Stimulated activated CD8-positive, alpha-beta memory T cell treated with anti-CD3 and anti-CD28 coated beads, Interleukin-12 subunit alpha, Interleukin-12 subunit beta, amount 100 ng/mL, for 24 hours (primary cell): ENCODE data around the gene C17orf114.

Experiments
- DNase-seq: peaks from one replicate; pipeline ENCODE4 v3.0.0-alpha.2; 2020; ENCODE audit errors: extremely low read depth

Gene C17orf114

DNA sequence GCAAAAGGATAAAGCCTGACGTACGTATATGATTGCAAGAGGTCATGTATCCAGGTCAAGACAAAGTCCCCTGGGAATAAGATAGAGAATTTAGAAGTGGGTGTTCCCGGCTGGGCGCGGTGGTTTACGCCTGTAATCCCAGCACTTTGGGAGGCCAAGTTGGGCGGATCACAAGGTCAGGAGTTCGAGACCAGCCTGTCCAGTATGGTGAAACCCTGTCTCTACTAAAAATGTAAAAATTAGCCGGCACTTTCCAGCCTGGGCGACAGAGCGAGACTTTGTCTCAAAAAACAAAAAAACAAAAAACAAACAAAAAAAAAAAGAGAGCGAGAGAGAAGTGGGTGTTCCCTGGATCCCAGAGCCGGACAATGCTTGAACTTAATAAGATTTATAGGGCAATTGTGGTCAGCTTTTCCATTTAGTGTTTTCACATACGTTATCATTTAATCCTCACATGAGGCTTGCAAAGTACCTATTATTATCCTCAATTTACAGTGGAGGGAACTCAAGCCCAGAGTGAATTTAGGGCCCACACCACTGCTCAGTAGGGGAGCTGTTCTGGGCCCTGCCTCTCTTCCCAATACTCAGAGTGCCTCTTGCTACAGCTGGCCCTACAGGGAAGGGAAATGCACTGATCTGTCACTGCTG lies 13.8 kb downstream of the C17orf114 start:
- no peak for DNase-seq

DNA sequence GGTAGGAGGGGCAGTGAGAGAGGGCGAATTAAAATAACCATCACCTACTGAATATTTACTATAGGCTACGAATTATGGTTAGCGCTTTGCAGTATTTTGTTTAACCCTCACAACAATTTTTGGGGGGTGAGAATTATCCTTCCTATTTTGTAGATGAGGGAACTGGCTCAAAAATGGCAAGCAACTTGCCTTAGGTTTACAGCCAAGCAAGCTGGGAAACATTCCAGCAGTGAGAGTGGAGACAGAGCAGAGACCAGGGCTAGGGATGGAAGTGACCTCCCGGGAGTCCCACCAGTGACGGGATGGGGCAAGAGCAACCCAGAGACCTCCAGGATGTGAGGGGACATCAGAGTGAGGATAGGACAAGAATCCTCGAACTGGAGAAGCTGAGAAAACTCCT lies 15.6 kb downstream of the C17orf114 start:
- DNase-seq: no peak

DNA sequence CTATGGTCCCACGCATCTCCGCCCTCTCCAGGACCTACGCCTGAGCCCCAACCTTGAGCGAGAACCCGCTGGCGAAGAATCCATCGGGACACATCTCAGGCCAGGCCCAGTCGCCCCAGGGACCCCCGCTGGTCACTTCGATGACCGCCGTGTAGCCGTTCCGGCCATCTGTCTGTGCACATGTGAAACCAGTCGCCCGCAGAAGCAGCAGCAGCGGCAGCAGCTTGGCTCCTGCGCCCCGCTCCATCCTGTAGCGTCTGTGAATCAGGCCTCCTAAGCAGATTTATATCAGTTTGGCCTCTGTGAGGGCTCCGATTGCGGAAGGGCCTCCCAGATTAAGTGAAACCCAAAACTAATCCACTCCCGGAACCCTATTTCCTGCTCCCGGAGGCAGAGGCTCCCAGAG lies 16.0 kb downstream of the C17orf114 start, which contains the start of gene VMO1:
TSS of gene VMO1 (minus strand) at position 259 of the 406 bp plus-strand sequence. CDS start at position 247, 12 bp downstream.
- no peak for DNase-seq

DNA sequence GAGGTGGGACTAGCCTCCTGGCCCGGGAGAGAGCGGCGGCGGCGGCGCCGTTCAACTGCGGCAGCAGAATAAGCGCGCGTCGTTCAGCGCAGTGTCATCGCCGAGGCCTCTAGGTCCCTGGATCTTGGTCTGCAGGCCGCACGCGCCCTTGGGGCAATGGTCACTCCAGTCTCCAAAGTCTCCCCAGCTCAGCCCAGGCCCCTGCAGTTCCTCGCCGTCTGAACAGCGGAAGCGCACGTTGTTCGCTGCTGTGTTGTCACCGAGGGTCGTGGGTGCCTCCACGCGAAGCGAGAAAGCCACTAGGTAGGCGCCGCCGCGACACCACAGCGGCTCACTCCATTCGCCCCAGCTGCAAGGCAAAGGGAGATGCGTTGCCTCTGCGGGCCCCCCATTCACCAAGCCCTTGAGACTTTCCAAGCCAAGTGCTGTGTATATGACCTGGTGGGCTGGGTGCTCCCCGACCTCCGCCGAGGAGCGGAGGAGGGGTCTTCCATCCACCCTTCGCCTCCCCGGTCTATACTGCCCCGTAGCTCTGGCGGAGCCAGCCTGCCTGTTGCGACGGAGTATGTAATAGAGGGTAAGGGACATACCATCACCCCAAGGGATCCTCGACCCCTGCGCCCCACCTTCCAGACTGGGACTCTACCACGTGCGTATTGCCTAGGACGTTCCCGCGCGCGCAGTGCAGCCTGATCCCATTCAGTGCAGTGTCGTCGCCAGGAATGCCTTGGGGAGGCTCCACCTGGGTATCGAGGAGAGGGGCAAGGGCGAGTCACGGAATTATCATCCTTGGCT lies 16.6 kb downstream of the C17orf114 start:
- no peak for DNase-seq

DNA sequence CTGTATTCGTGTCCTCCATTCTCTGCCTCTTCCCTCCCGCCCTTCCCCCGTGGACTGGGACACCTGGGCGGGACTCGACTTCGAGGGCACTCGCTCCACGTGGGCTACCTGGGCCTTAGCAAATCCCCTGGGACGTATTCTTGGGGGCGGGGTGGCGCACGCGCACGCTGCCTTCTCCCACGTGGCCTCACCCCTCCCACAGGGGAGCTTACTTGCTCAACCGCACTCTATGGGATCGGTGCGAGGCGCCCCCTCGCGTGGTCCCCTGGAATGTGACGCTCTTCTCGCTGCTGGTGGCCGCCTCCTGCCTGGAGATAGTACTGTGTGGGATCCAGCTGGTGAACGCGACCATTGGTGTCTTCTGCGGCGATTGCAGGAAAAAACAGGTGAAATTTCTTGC lies 19.5 kb downstream of the C17orf114 start:
- DNase-seq: no peak

DNA sequence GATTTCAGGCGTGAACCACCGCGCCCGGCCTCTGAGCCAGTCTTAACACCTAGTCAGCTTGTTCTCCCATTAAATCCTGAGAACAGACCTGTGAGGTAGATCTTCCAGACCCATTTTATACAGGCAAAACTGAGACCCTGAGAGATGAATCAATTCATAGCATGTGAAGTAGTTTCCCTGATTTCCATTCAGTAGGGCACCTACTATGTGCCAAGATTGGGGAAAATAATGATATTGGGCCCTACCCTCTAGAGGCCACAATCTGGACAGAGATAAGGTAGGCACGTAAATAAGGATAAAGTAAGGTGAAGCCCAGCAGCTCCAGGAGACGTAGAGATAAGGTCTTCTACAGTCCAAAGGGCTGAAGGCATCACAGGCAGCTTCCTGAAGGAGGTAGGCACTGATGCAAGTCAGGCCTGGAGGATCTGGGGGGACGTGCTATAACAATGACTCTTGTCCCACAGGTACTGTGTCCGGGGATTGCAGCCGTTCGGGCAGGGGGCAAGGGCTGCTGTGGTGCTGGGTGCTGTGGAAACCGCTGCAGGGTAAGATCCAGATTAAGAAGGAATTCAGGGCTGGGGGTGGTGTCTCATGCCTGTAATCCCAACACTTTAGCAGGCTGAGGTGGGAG lies 21.7 kb downstream of the C17orf114 start:
- DNase-seq: no peak

DNA sequence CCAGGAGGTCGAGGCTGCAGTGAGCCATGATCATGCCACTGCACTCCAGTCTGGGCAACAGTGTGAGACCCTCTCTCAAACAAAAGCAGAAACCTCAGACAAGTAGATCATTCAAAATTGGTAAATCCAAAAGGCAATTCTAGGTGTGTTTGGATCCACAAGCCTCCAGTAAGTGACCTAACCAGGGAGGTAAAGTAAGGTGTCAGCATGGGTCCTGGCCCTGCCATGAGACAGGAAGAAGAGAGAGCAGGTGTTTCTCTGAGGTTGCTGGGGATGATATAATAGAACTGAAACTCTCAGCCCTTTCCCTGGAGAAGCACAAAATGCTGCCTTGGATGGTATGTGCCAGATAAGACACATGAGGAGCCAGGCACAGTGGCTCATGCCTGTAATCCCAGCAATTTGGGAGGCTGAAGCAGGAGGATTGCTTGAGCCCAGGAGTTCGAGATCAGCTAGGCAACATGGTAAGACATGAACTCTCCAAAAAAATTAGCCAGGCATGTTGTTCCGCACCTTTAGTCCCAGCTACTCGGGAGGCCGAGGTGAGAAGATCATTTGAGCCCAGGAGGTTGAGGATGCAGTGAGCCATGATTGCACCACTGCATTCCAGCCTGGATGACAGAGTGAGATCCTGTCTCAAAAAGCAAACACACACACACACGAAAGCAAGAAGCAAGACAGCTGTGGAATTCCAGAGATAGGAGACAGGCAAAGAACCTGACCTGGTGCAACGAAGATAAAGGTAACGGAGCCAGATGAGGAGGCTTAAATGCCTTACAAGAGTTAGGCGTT lies 24.0 kb downstream of the C17orf114 start:
- no peak for DNase-seq

DNA sequence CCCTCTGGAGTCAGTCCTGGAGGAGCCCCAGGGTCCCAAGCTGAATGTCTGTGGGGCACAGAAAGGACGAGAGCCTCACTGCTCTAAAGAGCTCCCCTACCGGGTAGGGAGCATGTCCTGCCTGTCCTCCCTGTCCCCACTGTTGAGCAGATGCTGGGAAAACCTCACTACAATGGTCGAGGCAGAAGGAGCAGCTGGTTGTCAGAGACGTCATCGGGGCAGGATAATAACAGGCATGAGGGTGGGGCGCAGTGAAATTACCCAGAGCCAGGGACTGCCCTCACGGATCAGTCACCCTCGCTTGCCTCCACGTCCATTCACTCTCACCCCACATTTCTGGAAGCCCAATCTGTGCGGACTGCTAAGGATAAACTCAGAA lies 29.9 kb downstream of the C17orf114 start:
- DNase-seq: no peak

DNA sequence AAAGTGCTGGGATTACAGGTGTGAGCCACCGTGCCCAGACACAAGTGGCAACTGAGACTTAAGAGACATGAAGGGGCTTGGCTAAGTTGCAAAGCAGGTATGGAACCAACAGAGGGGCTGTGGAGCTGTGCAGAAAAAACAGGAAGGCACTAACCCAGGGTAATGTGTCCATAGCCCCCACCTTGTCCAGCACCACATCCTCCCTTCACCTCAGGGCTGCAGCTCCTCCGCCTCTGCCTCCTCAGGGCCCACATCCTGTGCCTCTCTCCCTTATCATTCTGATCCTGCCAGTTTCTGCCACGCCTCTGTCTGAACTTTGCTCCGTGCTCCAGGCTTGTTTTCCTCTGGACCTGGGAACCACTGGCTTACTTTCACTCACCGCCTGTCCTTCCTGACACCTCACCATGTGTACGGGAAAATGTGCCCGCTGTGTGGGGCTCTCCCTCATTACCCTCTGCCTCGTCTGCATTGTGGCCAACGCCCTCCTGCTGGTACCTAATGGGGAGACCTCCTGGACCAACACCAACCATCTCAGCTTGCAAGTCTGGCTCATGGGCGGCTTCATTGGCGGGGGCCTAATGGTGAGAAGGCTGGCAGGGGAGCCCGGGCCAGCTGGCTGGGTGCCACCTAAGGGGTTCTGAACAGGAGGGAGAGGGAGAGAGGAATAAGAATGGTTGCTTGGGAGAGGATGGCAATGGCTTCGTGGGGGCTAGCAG lies 30.5 kb downstream of the C17orf114 start, which contains the start of gene TM4SF5:
TSS of gene TM4SF5 (plus strand) at position 368 of the 716 bp plus-strand sequence. CDS start at position 405, 37 bp downstream.
- DNase-seq: no peak

DNA sequence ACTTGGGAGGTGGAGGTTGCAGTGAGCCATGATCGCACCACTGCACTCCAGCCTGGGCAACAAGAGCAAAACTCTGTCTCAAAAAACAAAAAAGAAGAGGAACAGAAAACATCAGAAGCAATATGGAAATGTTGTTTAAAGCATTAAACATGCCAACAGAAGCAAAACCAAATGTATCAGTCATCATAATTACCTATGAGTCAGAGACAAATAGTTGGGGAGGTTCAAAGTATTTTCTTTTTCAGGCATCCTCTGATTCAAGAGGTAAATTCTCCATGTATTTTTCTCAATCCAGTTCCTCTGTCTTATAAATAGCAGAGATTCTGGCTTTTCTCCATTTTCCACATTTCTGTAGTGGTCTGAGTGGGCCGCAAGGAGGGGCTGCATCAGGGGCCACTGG lies 32.5 kb downstream of the C17orf114 start:
- DNase-seq: no peak

DNA sequence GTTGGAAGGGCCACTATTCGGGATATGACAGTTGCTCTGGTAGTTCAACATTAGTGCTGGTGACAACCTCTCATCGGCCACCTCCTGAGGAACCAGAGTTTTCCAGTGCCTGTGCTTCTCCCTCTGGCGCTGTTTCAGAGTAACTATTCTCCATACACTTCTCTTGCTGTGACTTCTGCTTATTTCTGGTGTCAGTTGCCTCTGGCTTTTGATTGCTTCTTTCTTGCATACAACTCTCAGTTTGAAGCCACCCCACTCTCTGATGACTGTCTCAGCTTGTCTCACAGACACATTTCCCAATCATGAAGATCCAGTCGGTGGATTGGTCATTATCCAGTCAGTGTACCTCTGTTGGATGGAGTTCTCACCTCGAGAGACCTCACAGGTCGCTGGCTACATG lies 33.8 kb downstream of the C17orf114 start:
- DNase-seq: no peak

DNA sequence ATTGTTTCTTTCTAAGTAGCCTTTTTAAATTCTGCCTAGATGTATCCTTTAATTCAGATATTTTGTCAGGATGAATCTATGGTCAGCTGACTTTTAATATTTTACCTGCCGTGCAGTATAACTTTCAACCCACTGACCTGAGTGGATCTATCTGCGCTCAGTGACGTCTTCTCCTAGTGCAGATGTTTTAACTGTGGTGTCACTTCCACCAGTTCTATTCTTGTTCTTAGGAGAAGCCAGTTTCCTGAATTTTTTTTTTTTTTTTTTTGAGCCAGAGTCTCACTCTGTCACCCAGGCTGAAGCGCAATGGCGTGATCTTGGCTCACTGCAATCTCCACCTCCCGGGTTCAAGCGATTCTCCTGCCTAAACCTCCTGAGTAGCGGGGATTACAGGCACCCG lies 35.4 kb downstream of the C17orf114 start:
- DNase-seq: no peak

DNA sequence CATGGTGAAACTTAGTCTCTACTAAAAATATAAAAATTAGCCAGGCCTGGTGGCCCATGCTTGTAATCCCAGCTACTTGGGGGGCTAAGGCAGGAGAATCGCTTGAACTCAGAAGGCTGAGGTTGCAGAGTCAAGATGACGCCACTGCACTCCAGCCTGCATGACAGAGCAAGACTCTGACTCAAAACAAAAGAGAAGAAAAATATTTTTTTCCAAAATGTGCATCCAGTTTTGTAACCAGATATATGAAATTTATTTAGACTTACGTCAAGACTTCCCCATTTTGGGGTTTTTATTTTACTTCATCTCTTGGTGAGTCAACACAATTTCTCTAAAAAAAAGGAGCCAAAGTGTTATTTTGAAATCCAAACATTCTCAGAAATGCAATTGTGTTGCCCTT lies 35.9 kb downstream of the C17orf114 start:
- DNase-seq: no peak

DNA sequence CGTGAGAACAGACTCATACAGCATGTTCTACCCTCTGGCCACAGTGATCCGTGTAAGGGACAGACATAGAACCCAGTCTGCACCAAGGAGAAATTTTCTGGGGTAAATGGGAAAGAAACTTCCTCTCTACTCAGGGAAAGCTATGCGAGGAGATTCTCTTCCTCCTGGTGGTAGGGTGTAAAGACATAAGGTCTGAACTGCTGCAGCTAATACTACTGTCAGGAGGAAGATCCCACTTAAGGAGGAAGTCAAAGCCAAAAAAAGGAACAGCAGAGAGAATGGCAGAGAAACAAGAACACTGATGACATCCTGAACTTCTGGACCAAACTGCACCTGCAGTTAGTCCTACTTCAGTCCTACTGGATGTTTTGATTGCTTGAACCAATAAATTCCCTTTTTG lies 37.5 kb downstream of the C17orf114 start:
- no peak for DNase-seq

DNA sequence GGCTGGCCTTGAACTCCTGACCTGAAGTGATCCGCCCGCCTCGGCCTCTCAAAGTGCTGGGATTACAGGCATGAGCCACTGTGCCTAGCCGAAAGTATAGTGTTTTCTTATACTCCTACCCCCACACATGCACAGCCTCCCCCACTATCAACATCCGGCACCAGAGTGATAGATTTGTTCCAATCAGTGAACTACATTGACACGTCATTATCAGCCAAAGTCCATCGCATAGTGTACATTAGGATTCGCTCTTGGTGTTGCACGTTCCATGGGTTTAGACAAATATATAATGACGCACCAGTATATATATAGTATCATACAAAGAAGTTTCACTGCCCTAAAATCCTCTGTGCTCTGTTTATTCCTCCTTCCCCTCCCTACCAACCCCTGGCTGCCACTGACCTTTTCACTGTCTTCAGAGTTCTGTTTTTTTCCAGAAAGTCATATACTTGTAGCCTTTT lies 42.3 kb downstream of the C17orf114 start:
- DNase-seq: no peak

DNA sequence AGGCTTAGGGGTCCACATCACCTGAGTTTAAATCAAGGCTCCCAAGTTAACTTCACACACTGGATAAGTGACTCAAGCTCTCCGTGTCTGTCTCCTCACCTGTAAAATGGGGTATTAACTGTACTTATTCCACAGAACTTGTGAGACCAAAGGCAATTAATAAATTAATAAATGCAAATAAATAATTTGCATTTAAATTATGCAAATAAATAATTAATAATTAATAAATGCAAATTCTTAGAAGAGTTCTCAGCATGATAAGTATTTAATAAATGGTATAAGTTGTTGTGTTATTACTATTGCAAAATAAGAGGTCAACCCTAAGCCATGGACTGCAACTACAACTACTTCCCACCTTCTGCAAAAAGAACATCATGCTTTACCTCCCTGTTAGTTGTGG lies 48.7 kb downstream of the C17orf114 start:
- DNase-seq: no peak

DNA sequence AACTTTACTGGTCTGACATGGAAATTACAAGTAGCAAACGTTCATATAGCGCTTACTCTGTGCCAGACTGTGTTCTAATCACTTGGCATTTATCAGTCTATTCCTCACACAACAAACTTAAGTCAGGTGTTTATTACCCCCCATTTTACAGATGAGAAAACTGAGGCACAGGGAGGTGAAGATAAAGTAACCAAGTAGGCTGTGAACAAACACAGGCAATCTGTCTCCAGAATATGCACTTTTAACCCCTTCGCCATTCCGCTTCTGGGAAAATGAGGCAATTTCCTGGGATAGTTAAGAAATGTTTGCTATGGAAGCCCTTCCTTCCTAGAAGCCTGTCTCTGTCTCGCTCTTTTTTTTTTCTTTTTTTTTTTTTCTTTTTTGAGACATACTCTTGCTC lies 50.2 kb downstream of the C17orf114 start:
- DNase-seq: no peak
